Measurements from ENCODE around the gene AKNAD1.

Gene AKNAD1

DNA sequence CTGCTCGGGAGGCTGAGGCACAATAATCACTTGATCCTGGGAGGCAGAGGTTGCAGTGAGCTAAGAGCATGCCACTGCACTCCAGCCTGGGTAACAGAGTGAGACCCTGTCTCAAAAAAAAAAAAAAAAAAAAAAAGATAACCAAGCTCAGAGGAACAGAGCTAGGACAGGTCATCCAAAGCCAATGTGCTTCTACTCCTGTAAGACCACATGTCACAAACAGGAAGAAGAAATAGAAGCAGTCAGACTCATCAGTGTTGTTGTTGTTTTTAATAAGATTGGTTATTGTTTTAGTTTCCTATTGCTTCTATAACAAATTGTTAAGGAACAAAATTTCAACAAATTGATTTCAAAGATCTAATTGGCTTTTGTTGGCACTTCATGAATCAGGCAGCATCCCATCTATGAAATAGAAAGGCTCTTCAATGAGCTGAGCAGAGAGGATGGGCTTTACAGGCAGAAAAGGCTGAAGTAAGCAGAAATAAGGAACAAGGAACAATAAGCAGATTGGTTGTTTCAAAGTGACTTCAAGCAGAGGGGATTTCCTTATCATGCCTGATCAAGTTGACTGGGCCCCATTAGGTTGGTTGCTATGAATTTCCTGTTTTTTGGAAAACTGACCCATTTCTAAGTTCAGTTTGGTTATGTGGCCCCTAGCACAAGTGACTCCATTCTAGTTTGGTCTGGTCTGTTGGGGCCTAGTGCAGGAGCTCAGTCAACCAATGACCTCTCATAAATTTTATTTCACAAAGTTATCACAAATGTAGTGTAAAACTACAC is 6.0 kb upstream of the AKNAD1 start:
- H3K4ac ChIP-seq (ENCODE audit: low read depth, low read length), result no peak overlapping the region
- H3K79me2 ChIP-seq (ENCODE audit: control insufficient read depth, insufficient read depth, low read length, poor library complexity), result no peaks in the 10 kb centered on the region
- no peak overlapping the region for H2AFZ ChIP-seq (ENCODE audit: insufficient read depth, low read length, poor library complexity)
- no peak overlapping the region for H2BK120ac ChIP-seq (ENCODE audit: insufficient read depth, low read length, poor library complexity)
- no peaks in the 10 kb centered on the region for H3K36me3 ChIP-seq (ENCODE audit: control insufficient read depth in 1 of 2, insufficient read depth in 2 of 2, low read length in 2 of 2)
- H3K4me2 ChIP-seq (ENCODE audit: low read length), result no peak overlapping the region
- H3K4me1 ChIP-seq (ENCODE audit: control insufficient read depth in 1 of 2, insufficient read depth in 2 of 2, low read length in 2 of 2), result peaks cover 0 to 5% of the 10 kb centered on the region in 2 experiments
- H3K14ac ChIP-seq (ENCODE audit: low read length), result no peak overlapping the region
- H3K4me3 ChIP-seq (ENCODE audit: low read depth, low read length), result no peak overlapping the region
- H4K8ac ChIP-seq (ENCODE audit: low read depth, low read length), result no peak overlapping the region
- no peak overlapping the region for H2BK5ac ChIP-seq (ENCODE audit: low read depth, low read length, poor library complexity)
- peaks cover 4% of the 10 kb centered on the region for H3K79me1 ChIP-seq (ENCODE audit: low read length)
- H3K9ac ChIP-seq (ENCODE audit: low read length), result no peak overlapping the region
- no peak overlapping the region for H2BK12ac ChIP-seq (ENCODE audit: low read length)
- no peaks in the 10 kb centered on the region for H3K9me3 ChIP-seq (ENCODE audit: insufficient read depth, low read depth, low read length)
- DNase-seq, result no peak
- H3K27ac ChIP-seq (ENCODE audit: low read depth, low read length), result no peak overlapping the region
- no peak overlapping the region for H3K23ac ChIP-seq (ENCODE audit: low read length)
- H4K12ac ChIP-seq (ENCODE audit: low read depth, low read length), result no peak overlapping the region
- H3K18ac ChIP-seq (ENCODE audit: low read length), result no peak overlapping the region
- H4K91ac ChIP-seq (ENCODE audit: low read depth, low read length), result no peak overlapping the region
- H2AK5ac ChIP-seq (ENCODE audit: low read length), result no peak overlapping the region
- no peaks in the 10 kb centered on the region for H3K27me3 ChIP-seq (ENCODE audit: insufficient read depth, low read length)
- WGBS (ENCODE audit: extremely low coverage, insufficient coverage, insufficient read length), result no CpG with 5 or more reads among the region's 1 CpG

DNA sequence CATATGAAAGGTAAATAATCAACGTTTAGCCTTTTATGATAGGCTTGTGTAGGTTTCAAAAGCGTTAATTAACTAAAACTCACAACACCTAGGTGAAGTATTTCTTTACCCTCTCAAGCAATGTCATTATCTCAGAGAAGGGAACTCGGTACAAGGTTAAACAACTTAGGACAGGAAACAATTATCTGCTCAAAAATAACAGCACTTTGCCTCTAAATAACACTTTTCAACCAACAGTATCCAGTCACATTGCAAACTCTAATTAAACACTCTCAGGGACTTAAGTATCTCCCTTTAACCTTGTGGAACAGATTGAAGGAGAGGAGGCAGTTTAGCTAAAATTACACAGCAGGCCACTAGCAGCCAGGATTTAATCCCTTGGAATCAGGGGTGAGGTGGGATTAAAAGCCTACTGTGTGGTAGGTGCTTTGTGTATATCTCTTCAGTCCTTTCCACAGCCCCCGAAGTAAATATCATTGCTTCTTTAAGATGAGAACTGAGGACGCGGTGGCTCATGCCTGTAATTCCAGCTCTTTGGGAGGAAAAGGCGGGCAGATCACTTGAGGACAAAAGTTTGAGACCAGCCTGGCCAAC is 5.2 kb upstream of the AKNAD1 start:
- H3K9me3 ChIP-seq (ENCODE audit: insufficient read depth, low read depth, low read length), result no peaks in the 10 kb centered on the region
- H4K8ac ChIP-seq (ENCODE audit: low read depth, low read length), result no peak overlapping the region
- H3K36me3 ChIP-seq (ENCODE audit: control insufficient read depth in 1 of 2, insufficient read depth in 2 of 2, low read length in 2 of 2), result no peaks in the 10 kb centered on the region
- WGBS (ENCODE audit: extremely low coverage, insufficient coverage, insufficient read length), result no CpG with 5 or more reads among the region's 7 CpGs
- no peak overlapping the region for H3K4me2 ChIP-seq (ENCODE audit: low read length)
- H2AK5ac ChIP-seq (ENCODE audit: low read length), result no peak overlapping the region
- no peak overlapping the region for H3K4ac ChIP-seq (ENCODE audit: low read depth, low read length)
- peaks cover 0 to 5% of the 10 kb centered on the region in 2 experiments for H3K4me1 ChIP-seq (ENCODE audit: control insufficient read depth in 1 of 2, insufficient read depth in 2 of 2, low read length in 2 of 2)
- H3K14ac ChIP-seq (ENCODE audit: low read length), result no peak overlapping the region
- H2AFZ ChIP-seq (ENCODE audit: insufficient read depth, low read length, poor library complexity), result no peak overlapping the region
- no peaks in the 10 kb centered on the region for H3K27me3 ChIP-seq (ENCODE audit: insufficient read depth, low read length)
- H2BK120ac ChIP-seq (ENCODE audit: insufficient read depth, low read length, poor library complexity), result no peak overlapping the region
- no peak overlapping the region for H3K18ac ChIP-seq (ENCODE audit: low read length)
- H3K4me3 ChIP-seq (ENCODE audit: low read depth, low read length), result no peak overlapping the region
- no peak overlapping the region for H3K9ac ChIP-seq (ENCODE audit: low read length)
- no peak overlapping the region for H3K27ac ChIP-seq (ENCODE audit: low read depth, low read length)
- H4K91ac ChIP-seq (ENCODE audit: low read depth, low read length), result no peak overlapping the region
- no peak for DNase-seq
- no peak overlapping the region for H2BK12ac ChIP-seq (ENCODE audit: low read length)
- peak overlapping the region; percentile 17 for H2BK5ac ChIP-seq (ENCODE audit: low read depth, low read length, poor library complexity)
- H3K23ac ChIP-seq (ENCODE audit: low read length), result no peak overlapping the region
- H4K12ac ChIP-seq (ENCODE audit: low read depth, low read length), result peak overlapping the region; percentile 24
- peaks cover 4% of the 10 kb centered on the region for H3K79me1 ChIP-seq (ENCODE audit: low read length)
- H3K79me2 ChIP-seq (ENCODE audit: control insufficient read depth, insufficient read depth, low read length, poor library complexity), result no peaks in the 10 kb centered on the region

DNA sequence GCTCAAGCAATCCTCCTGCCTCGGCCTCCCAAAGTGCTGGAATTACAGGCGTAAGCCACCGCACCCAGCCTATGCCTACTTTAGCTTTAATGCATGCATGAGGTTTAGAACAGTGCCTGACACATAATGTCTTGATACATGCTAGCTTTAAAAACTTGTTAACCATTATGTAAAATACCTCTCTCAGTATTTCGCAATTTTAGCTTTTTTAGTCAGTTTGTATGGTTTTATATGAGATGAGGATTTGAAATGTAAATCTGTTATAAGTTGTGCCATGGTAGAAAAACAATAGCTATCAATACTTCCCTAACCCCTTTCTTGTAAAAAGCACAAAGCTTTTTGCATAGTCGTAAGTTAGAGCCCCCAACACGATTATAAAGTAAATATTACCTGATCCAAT is 4.7 kb upstream of the AKNAD1 start:
- Histone ChIP-seq H3K18ac (ENCODE audit: low read length) (no peak overlapping the region), H3K4ac (ENCODE audit: low read depth, low read length) (no peak overlapping the region), H2AFZ (ENCODE audit: insufficient read depth, low read length, poor library complexity) (no peak overlapping the region), H2BK5ac (ENCODE audit: low read depth, low read length, poor library complexity) (no peak overlapping the region), H3K27me3 (ENCODE audit: insufficient read depth, low read length) (no peaks in the 10 kb centered on the region), H4K8ac (ENCODE audit: low read depth, low read length) (no peak overlapping the region), H3K9ac (ENCODE audit: low read length) (no peak overlapping the region), H2AK5ac (ENCODE audit: low read length) (no peak overlapping the region), H3K4me3 (ENCODE audit: low read depth, low read length) (no peak overlapping the region), H2BK120ac (ENCODE audit: insufficient read depth, low read length, poor library complexity) (no peak overlapping the region), H3K36me3 (ENCODE audit: control insufficient read depth in 1 of 2, insufficient read depth in 2 of 2, low read length in 2 of 2) (no peaks in the 10 kb centered on the region), H4K12ac (ENCODE audit: low read depth, low read length) (no peak overlapping the region), H3K9me3 (ENCODE audit: insufficient read depth, low read depth, low read length) (no peaks in the 10 kb centered on the region), H3K79me2 (ENCODE audit: control insufficient read depth, insufficient read depth, low read length, poor library complexity) (no peaks in the 10 kb centered on the region), H3K14ac (ENCODE audit: low read length) (no peak overlapping the region), H3K4me2 (ENCODE audit: low read length) (no peak overlapping the region), H3K79me1 (ENCODE audit: low read length) (peaks cover 3% of the 10 kb centered on the region), H3K23ac (ENCODE audit: low read length) (no peak overlapping the region), H2BK12ac (ENCODE audit: low read length) (no peak overlapping the region), H3K27ac (ENCODE audit: low read depth, low read length) (no peak overlapping the region), H3K4me1 (ENCODE audit: control insufficient read depth in 1 of 2, insufficient read depth in 2 of 2, low read length in 2 of 2) (peaks cover 0 to 5% of the 10 kb centered on the region in 2 experiments), H4K91ac (ENCODE audit: low read depth, low read length) (no peak overlapping the region)
- no peak for DNase-seq
- WGBS (ENCODE audit: extremely low coverage, insufficient coverage, insufficient read length), result no CpG with 5 or more reads among the region's 6 CpGs

DNA sequence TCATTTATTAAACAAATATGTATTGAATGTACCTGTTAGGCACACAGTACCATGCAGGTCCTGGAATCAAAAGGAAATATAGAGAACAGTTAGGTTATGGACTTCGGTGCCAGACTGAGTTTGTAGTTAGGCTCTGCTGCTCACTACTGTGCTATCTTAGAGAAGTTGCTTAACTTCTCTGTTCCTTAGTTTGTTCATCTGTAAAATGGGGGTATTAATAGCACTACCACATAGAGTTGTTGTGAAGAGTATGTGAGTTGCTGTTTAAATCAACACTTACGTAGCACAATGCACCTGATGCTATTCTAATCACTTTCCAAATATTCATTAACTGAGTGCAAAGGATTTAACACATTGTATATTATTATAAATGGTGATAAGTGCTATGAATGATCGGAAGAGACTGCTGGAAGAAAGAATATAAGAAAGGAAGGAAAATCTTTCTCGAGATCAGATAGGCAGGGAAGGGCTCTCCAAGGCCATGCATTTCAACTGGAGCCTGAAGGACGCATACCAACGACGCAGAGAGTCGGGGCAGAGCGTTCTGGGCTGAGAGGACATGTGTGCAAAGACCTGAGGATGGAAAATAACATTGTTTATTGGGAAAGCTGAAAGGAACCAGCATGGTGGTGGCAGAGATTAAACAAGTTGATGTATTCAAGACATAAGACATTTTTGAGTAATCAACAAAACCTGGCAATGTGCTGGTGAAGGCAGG is 3.5 kb upstream of the AKNAD1 start:
- H2AFZ ChIP-seq (ENCODE audit: insufficient read depth, low read length, poor library complexity), result no peak overlapping the region
- no peak overlapping the region for H3K23ac ChIP-seq (ENCODE audit: low read length)
- no peaks in the 10 kb centered on the region for H3K27me3 ChIP-seq (ENCODE audit: insufficient read depth, low read length)
- no peaks in the 10 kb centered on the region for H3K36me3 ChIP-seq (ENCODE audit: control insufficient read depth in 1 of 2, insufficient read depth in 2 of 2, low read length in 2 of 2)
- H3K14ac ChIP-seq (ENCODE audit: low read length), result no peak overlapping the region
- H2BK120ac ChIP-seq (ENCODE audit: insufficient read depth, low read length, poor library complexity), result no peak overlapping the region
- H3K9me3 ChIP-seq (ENCODE audit: insufficient read depth, low read depth, low read length), result no peaks in the 10 kb centered on the region
- no peak overlapping the region for H4K8ac ChIP-seq (ENCODE audit: low read depth, low read length)
- H2AK5ac ChIP-seq (ENCODE audit: low read length), result no peak overlapping the region
- no peak overlapping the region for H3K9ac ChIP-seq (ENCODE audit: low read length)
- no peak overlapping the region for H4K91ac ChIP-seq (ENCODE audit: low read depth, low read length)
- H3K18ac ChIP-seq (ENCODE audit: low read length), result no peak overlapping the region
- H3K79me1 ChIP-seq (ENCODE audit: low read length), result no peaks in the 10 kb centered on the region
- no peak overlapping the region for H3K4me2 ChIP-seq (ENCODE audit: low read length)
- H3K4ac ChIP-seq (ENCODE audit: low read depth, low read length), result no peak overlapping the region
- H4K12ac ChIP-seq (ENCODE audit: low read depth, low read length), result no peak overlapping the region
- H3K27ac ChIP-seq (ENCODE audit: low read depth, low read length), result no peak overlapping the region
- no peak for DNase-seq
- no peak overlapping the region for H2BK5ac ChIP-seq (ENCODE audit: low read depth, low read length, poor library complexity)
- H2BK12ac ChIP-seq (ENCODE audit: low read length), result no peak overlapping the region
- H3K79me2 ChIP-seq (ENCODE audit: control insufficient read depth, insufficient read depth, low read length, poor library complexity), result no peaks in the 10 kb centered on the region
- no CpG with 5 or more reads among the region's 9 CpGs for WGBS (ENCODE audit: extremely low coverage, insufficient coverage, insufficient read length)
- no peaks in the 10 kb centered on the region for H3K4me1 ChIP-seq (ENCODE audit: control insufficient read depth in 1 of 2, insufficient read depth in 2 of 2, low read length in 2 of 2)
- H3K4me3 ChIP-seq (ENCODE audit: low read depth, low read length), result no peak overlapping the region
